Left lung (tissue), 10 donors: ENCODE data around the gene TOGARAM1. TPM values are rescaled to one million over a fixed set of nuclear protein-coding genes. Genes with fewer than 3 reads are reported as not detected.

ENCODE experiments used
- ATAC-seq: fragments of 200-7000 bp; cut with Tn5 transposase; one replicate; pipeline ENCODE4 v1.9.1; 2020; ENCODE audit warnings: moderate library complexity
- DNase-seq, 4 donors: peaks; one replicate each; pipeline ENCODE4 v3.0.0-alpha.2; 2013 to 2020
- H3K27ac ChIP-seq, 2 donors: fragments of 200-600 bp; sonication (generic) in 1 of 2; one replicate each; pipeline versions ENCODE4 v1.5.0 to v1.8.0; 2020 to 2021
- H3K27me3 ChIP-seq, 2 donors: fragments of 200-600 bp; sonication (generic) in 1 of 2; one replicate each; pipeline versions ENCODE4 v1.5.0 to v1.8.0; 2020 to 2021
- H3K36me3 ChIP-seq, 2 donors: fragments of 200-600 bp; sonication (generic) in 1 of 2; one replicate each; pipeline versions ENCODE4 v1.5.0 to v1.8.0; 2020 to 2021
- H3K4me1 ChIP-seq, 2 donors: fragments of 200-600 bp; one replicate each; pipeline ENCODE4 v1.8.0; 2021
- H3K4me3 ChIP-seq, 2 donors: fragments of 200-600 bp; sonication (generic) in 1 of 2; one replicate each; pipeline versions ENCODE4 v1.5.0 to v1.8.0; 2020 to 2021; ENCODE audit warnings: mild to moderate bottlenecking in 1 of 2
- H3K9me3 ChIP-seq, 2 donors: fragments of 200-600 bp; sonication (generic) in 1 of 2; one replicate each; pipeline versions ENCODE4 v1.5.0 to v1.8.0; 2020 to 2021
- intact Hi-C, 2 donors: fragments of 100-400 bp; cut with DNase I; formaldehyde crosslinking; loops; one replicate each; pipeline versions ENCODE4 v1.11.2 to v1.14.2; 2022
- polyA plus RNA-seq, 6 donors: library from polyadenylated mRNA; unstranded; fragments of 120-200 nt; gene quantifications; one replicate each; pipeline ENCODE4 v1.2.1, GENCODE V29; 2013; ENCODE audit not compliant: insufficient read length in 6 of 6
- total RNA-seq, 2 donors: library from RNA; stranded (reverse); fragmentation: NEBNext Ultra II Directional; extraction: Animal tissue kit (Norgen Biotek cat#: 25700); gene quantifications; one replicate each; pipeline ENCODE4 v1.2.1, GENCODE V29; 2021
- TF ChIP-seq, protein P1 (sequence below), 2 donors: fragments of 200-600 bp; sonication (generic) in 1 of 2; IDR thresholded peaks; one replicate each; pipeline versions ENCODE4 v1.5.0 to v1.8.0; 2021; ENCODE audit warnings: antibody characterized with exemption in 2 of 2
- donor health status: DM: no; HTN: yes; CAD: no.
- donor health status: DM: no; HTN: no; CAD: no.

The TOGARAM1 gene
- total and polyA plus RNA-seq, 8 donors = 12.3 to 44.4 (median 33.8) TPM

DNA sequence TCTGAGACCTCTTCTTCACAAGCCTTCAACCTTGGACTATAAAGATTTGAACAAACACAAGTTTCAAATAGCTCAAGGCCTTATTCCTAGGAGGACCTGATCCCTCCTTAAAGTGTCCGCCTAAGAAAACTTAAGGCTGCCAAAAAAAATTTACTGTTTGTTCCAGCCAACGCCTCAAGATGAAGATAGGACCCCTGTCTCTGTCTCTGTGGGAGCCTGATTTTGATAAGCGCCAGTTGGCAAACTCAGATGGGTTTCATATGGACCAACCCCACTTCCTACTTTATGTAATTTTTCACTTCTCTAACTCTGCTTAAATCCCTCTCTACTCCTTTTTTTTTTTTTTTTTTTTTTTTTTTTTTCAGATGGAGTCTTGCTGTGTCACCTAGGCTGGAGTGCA lies 161.3 kb downstream of the TOGARAM1 start:
- Histone ChIP-seq H3K9me3 (no peaks in the 10 kb centered on the region), H3K36me3 (peaks cover 0 to 98% of the 10 kb centered on the region in 2 donors), H3K4me3 (no peak overlapping the region), H3K4me1 (no peaks in the 10 kb centered on the region), H3K27ac (no peak overlapping the region), H3K27me3 (no peaks in the 10 kb centered on the region)
- intact Hi-C loops = no loop called here
- ATAC-seq = no peak
- TF ChIP-seq, protein P1, sequence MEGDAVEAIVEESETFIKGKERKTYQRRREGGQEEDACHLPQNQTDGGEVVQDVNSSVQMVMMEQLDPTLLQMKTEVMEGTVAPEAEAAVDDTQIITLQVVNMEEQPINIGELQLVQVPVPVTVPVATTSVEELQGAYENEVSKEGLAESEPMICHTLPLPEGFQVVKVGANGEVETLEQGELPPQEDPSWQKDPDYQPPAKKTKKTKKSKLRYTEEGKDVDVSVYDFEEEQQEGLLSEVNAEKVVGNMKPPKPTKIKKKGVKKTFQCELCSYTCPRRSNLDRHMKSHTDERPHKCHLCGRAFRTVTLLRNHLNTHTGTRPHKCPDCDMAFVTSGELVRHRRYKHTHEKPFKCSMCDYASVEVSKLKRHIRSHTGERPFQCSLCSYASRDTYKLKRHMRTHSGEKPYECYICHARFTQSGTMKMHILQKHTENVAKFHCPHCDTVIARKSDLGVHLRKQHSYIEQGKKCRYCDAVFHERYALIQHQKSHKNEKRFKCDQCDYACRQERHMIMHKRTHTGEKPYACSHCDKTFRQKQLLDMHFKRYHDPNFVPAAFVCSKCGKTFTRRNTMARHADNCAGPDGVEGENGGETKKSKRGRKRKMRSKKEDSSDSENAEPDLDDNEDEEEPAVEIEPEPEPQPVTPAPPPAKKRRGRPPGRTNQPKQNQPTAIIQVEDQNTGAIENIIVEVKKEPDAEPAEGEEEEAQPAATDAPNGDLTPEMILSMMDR (IDR thresholded peaks at IDR 0.05) = no peak
- no peak for DNase-seq

Other genes starting within 250 kb of the TOGARAM1 start
- gene KLHL28, start 243 bp upstream of the TOGARAM1 start, total RNA-seq = 10 to 100 TPM; 14.7 to 16.6 TPM
- gene KLHL28, start 243 bp upstream of the TOGARAM1 start, polyA plus RNA-seq = 10 to 100 TPM; 16.8 to 22.1 (median 18.8) TPM
- 10 to 100 TPM; 18.5 to 31.7 TPM for gene PRPF39, start 121.9 kb downstream of the TOGARAM1 start, total RNA-seq
- gene PRPF39, start 121.9 kb downstream of the TOGARAM1 start, polyA plus RNA-seq = 100 to 1,000 TPM in 1 of 6 donors, 10 to 100 TPM in 5; 60.0 to 103 (median 77.7) TPM
- gene FKBP3, start 172.3 kb downstream of the TOGARAM1 start, total RNA-seq = 10 to 100 TPM; 37.1 to 49.1 TPM
- gene FKBP3, start 172.3 kb downstream of the TOGARAM1 start, polyA plus RNA-seq = 100 to 1,000 TPM in 5 of 6 donors, 10 to 100 TPM in 1; 95.7 to 114 (median 105) TPM
- 1 to 10 TPM; 6.0 to 7.6 TPM for gene FANCM, start 173.7 kb downstream of the TOGARAM1 start, total RNA-seq
- 10 to 100 TPM; 11.6 to 19.1 (median 16.1) TPM for gene FANCM, start 173.7 kb downstream of the TOGARAM1 start, polyA plus RNA-seq